B cell (primary cell): ENCODE measurements around the gene MPPE1. TPM values are rescaled to one million over a fixed set of nuclear protein-coding genes. Genes with fewer than 3 reads are reported as not detected.

Experiments used
- ATAC-seq: fragments of 200-7000 bp; cut with Tn5 transposase; one replicate; pipeline ENCODE4 v1.10.0; 2021; ENCODE audit warnings: low read depth, mild to moderate bottlenecking, moderate number of reproducible peaks, moderate library complexity
- CTCF ChIA-PET: fragments of 350-600 bp; sonication (Branson Sonifier 250); formaldehyde crosslinking; loops from one replicate; lab custom pipeline; 2021; ENCODE audit warnings: antibody characterized with exemption, inconsistent platforms; lab: Charles Lee
- POLR2A ChIA-PET: fragments of 350-600 bp; sonication (Branson Sonifier 250); formaldehyde crosslinking; loops from one replicate; lab custom pipeline; 2021; ENCODE audit warnings: antibody characterized with exemption; lab: Charles Lee
- DNase-seq: peaks from one replicate; pipeline ENCODE4 v3.0.0; 2013
- H2AFZ ChIP-seq: 2 replicates; pipeline ENCODE4 v1.6.1; 2012; ENCODE audit warnings: mild to moderate bottlenecking, low read depth, low read length; ENCODE audit not compliant: insufficient read depth, poor library complexity, severe bottlenecking
- H3K27ac ChIP-seq, 2 donors: 1 replicate in 1 of 2; 2 replicates in 1 of 2; pipeline ENCODE4 v1.5.1; 2012 to 2013; ENCODE audit warnings: low read length in 2 of 2, mild to moderate bottlenecking in 2 of 2, moderate library complexity in 1 of 2
- H3K27me3 ChIP-seq, 4 experiments: fragments of 200-600 bp in 1 of 4; sonication (generic) in 1 of 4; replicated peaks in 1 of 4; 1 replicate in 2 of 4; 2 replicates in 2 of 4; pipeline versions ENCODE4 v1.6.1 to v1.7.0; 2013 to 2016; ENCODE audit warnings: low read length in 3 of 4, mild to moderate bottlenecking in 2 of 4, mixed read lengths in 1 of 4, moderate library complexity in 1 of 4; ENCODE audit not compliant: insufficient read depth in 4 of 4, control insufficient read depth in 3 of 4; ENCODE audit errors: control extremely low read depth in 1 of 4
- H3K36me3 ChIP-seq, 2 experiments: replicated peaks in 1 of 2; 1 replicate in 1 of 2; 2 replicates in 1 of 2; pipeline versions ENCODE4 v1.6.1 to v1.7.1; 2013; ENCODE audit warnings: low read length in 1 of 2; ENCODE audit not compliant: insufficient read depth in 2 of 2, control insufficient read depth in 1 of 2; ENCODE audit errors: control extremely low read depth in 1 of 2, extremely low read depth in 1 of 2
- H3K4me1 ChIP-seq, 2 donors: fragments of 200-600 bp in 1 of 2; sonication (generic) in 1 of 2; 1 replicate in 1 of 2; 2 replicates in 1 of 2; pipeline versions ENCODE4 v1.5.1 to v1.6.1; 2013 to 2017; ENCODE audit warnings: low read length in 2 of 2; ENCODE audit not compliant: control insufficient read depth in 2 of 2, insufficient read depth in 2 of 2
- H3K4me2 ChIP-seq: replicated peaks from 2 replicates; pipeline ENCODE3; 2012; ENCODE audit warnings: mild to moderate bottlenecking, low read depth, low read length; ENCODE audit not compliant: poor library complexity, severe bottlenecking
- H3K4me3 ChIP-seq, 5 experiments: fragments of 200-600 bp in 1 of 5; sonication (generic) in 1 of 5; 1 replicate in 3 of 5; 2 replicates in 2 of 5; pipeline versions ENCODE4 v1.5.1 to v1.7.0; 2011 to 2016; ENCODE audit warnings: low read length in 4 of 5, mild to moderate bottlenecking in 4 of 5, low read depth in 2 of 5, control low read depth in 1 of 5, moderate library complexity in 1 of 5; ENCODE audit not compliant: insufficient read depth in 1 of 5; ENCODE audit errors: control extremely low read depth in 1 of 5, extremely low read depth in 1 of 5
- H3K79me2 ChIP-seq: fragments of 200-600 bp; sonication (generic); one replicate; pipeline ENCODE4 v1.6.0; 2016; ENCODE audit warnings: low read length; ENCODE audit not compliant: control insufficient read depth, insufficient read depth
- H3K9ac ChIP-seq: fragments of 200-600 bp; sonication (generic); 2 replicates; pipeline ENCODE4 v1.6.1; 2017; ENCODE audit warnings: mild to moderate bottlenecking, low read length, moderate library complexity
- H3K9me3 ChIP-seq, 3 donors: one replicate each; pipeline versions ENCODE4 v1.6.1 to v1.7.1; 2013; ENCODE audit warnings: low read length in 2 of 3; ENCODE audit not compliant: control insufficient read depth in 2 of 3, insufficient read depth in 1 of 3; ENCODE audit errors: control extremely low read depth in 1 of 3
- H4K20me1 ChIP-seq: 2 replicates; pipeline ENCODE4 v1.6.0; 2012; ENCODE audit warnings: mild to moderate bottlenecking, low read length; ENCODE audit not compliant: insufficient read depth, control insufficient read depth, poor library complexity, severe bottlenecking
- H3K27ac Mint-ChIP-seq: one replicate; pipeline ENCODE4 v1.8.0; 2021; ENCODE audit warnings: mixed read lengths
- H3K27me3 Mint-ChIP-seq: one replicate; pipeline ENCODE4 v1.8.0; 2021; ENCODE audit warnings: mixed read lengths
- H3K4me1 Mint-ChIP-seq: one replicate; pipeline ENCODE4 v1.8.0; 2021; ENCODE audit warnings: mixed read lengths
- H3K4me3 Mint-ChIP-seq: one replicate; pipeline ENCODE4 v1.8.0; 2021; ENCODE audit warnings: mixed read lengths
- H3K9me3 Mint-ChIP-seq: one replicate; pipeline ENCODE4 v1.8.0; 2022; ENCODE audit warnings: mixed read lengths; ENCODE audit not compliant: insufficient read depth
- CTCF ChIP-seq: fragments of 200-600 bp; IDR thresholded peaks from one replicate; pipeline ENCODE4 v1.8.0; 2022; ENCODE audit warnings: antibody characterized with exemption, mild to moderate bottlenecking
- EZH2 ChIP-seq: IDR thresholded peaks from 2 replicates; pipeline ENCODE4 v1.6.1; 2012; ENCODE audit warnings: borderline replicate concordance, low read depth, mild to moderate bottlenecking, moderate library complexity, low read length; ENCODE audit not compliant: insufficient read depth, poor library complexity, severe bottlenecking
- WGBS: methylation state at CpG from one replicate; pipeline ENCODE4 v1.1.5; 2013; ENCODE audit warnings: missing lambda C conversion rate; ENCODE audit not compliant: insufficient coverage; 5-methylcytosine and 5-hydroxymethylcytosine counted together
- intact Hi-C: fragments of 100-400 bp; cut with micrococcal nuclease; formaldehyde crosslinking; loops from one replicate; pipeline ENCODE4 v1.10.0; 2022
- polyA plus RNA-seq: library from polyadenylated mRNA; depleted of rRNA; stranded (reverse); fragments of >200 nt; gene quantifications from 2 replicates; pipeline ENCODE4 v1.2.3, GENCODE V29; 2012
- total RNA-seq, 2 donors: library from RNA; stranded (reverse); fragments of 120-200 nt in 1 of 2; gene quantifications; 1 replicate in 1 of 2; 2 replicates in 1 of 2; pipeline versions ENCODE4 v1.2.3 to v1.2.4, GENCODE V29; 2013 to 2022

MPPE1 gene
- total and polyA plus RNA-seq, 2 donors (not counting 1 experiment from before 2014, with no cell fraction given): 51.1 to 57.5 TPM

- no peaks in the 10 kb centered on the region for H3K9me3 Mint-ChIP-seq
- H3K4me1 Mint-ChIP-seq: peaks cover 21% of the 10 kb centered on the region
- H3K4me3 ChIP-seq: no peak overlapping the region
- peaks cover 13 to 18% of the 10 kb centered on the region in 2 donors for H3K4me1 ChIP-seq
- ChIA-PET POLR2A (interaction anchor here (0.7 to 0.9 kb wide), 2 partner anchors 126 to 1994 kb away, joined by 3 to 4 read pairs; no protein-coding TSS in a partner anchor), CTCF (interaction anchor here (1.3 kb wide), 1 partner anchor 28 kb away, joined by 6 read pairs; no protein-coding TSS in a partner anchor)
- H3K27me3 Mint-ChIP-seq: no peaks in the 10 kb centered on the region
- no peaks in the 10 kb centered on the region for H3K9me3 ChIP-seq
- H3K79me2 ChIP-seq: peaks cover 25% of the 10 kb centered on the region
- H2AFZ ChIP-seq: peak overlapping the region; percentile 2
- peak overlapping the region; percentile 88 for H3K4me3 Mint-ChIP-seq
- H3K36me3 ChIP-seq: peaks cover 0 to 12% of the 10 kb centered on the region in 2 experiments
- no peaks in the 10 kb centered on the region for H4K20me1 ChIP-seq
- H3K27ac Mint-ChIP-seq: peak overlapping the region; percentile 59
- DNase-seq (no peak), ATAC-seq (no peak)
- 43% methylated on average over 1 of the region's 2 CpGs for WGBS
- H3K27ac ChIP-seq: no peak overlapping the region
- TF ChIP-seq CTCF (no peak), EZH2 (no peak)
- no peaks in the 10 kb centered on the region for H3K27me3 ChIP-seq
- peak overlapping the region; percentile 96 for H3K4me2 ChIP-seq
- no peak overlapping the region for H3K9ac ChIP-seq
- intact Hi-C loops: no loop called here
Measured at GRCh38 chr18:11909591-11910026, 1.5 kb upstream of the MPPE1 start.

GRCh38 chr18:11909061-11909455, 941 bp upstream of the MPPE1 start:
- 0% methylated on average over 4 of the region's 13 CpGs for WGBS
- H3K79me2 ChIP-seq: peaks cover 25% of the 10 kb centered on the region
- H2AFZ ChIP-seq: peak overlapping the region; percentile 86
- peak overlapping the region in 1 of 2 donors; percentile 97 for H3K27ac ChIP-seq
- no peaks in the 10 kb centered on the region for H4K20me1 ChIP-seq
- Mint-ChIP-seq H3K27me3 (no peaks in the 10 kb centered on the region), H3K27ac (peak overlapping the region; percentile 84), H3K9me3 (no peaks in the 10 kb centered on the region), H3K4me1 (peaks cover 21% of the 10 kb centered on the region), H3K4me3 (peak overlapping the region; percentile 88)
- DNase-seq: no peak
- H3K4me1 ChIP-seq: peaks cover 13 to 18% of the 10 kb centered on the region in 2 donors
- CTCF ChIA-PET: interaction anchor here (0.8 to 1.3 kb wide), 3 partner anchors 12 to 89 kb away, joined by 3 to 6 read pairs (median 3); no protein-coding TSS in a partner anchor
- POLR2A ChIA-PET: interaction anchor here (0.9 kb wide), 1 partner anchor 126 kb away, joined by 3 read pairs; no protein-coding TSS in a partner anchor
- peaks cover 0 to 14% of the 10 kb centered on the region in 2 experiments for H3K36me3 ChIP-seq
- TF ChIP-seq EZH2: no peak
- TF ChIP-seq CTCF: no peak
- peak overlapping the region; percentile 37 to 96 (median 84) for H3K4me3 ChIP-seq
- no peaks in the 10 kb centered on the region for H3K27me3 ChIP-seq
- ATAC-seq: no peak
- intact Hi-C loops: no loop called here
- peak overlapping the region; percentile 96 for H3K4me2 ChIP-seq
- peak overlapping the region; percentile 75 for H3K9ac ChIP-seq
- H3K9me3 ChIP-seq: no peaks in the 10 kb centered on the region
